Measurements from ENCODE around the gene PPARD. TPM values are rescaled to one million over a fixed set of nuclear protein-coding genes. Genes with fewer than 3 reads are reported as not detected.

The PPARD gene
- total and polyA plus RNA-seq, 2 of the 13 experiments (the other 11 are each of a cell fraction or from before 2014, with no cell fraction given) = 6.1 to 13.3 TPM

DNA sequence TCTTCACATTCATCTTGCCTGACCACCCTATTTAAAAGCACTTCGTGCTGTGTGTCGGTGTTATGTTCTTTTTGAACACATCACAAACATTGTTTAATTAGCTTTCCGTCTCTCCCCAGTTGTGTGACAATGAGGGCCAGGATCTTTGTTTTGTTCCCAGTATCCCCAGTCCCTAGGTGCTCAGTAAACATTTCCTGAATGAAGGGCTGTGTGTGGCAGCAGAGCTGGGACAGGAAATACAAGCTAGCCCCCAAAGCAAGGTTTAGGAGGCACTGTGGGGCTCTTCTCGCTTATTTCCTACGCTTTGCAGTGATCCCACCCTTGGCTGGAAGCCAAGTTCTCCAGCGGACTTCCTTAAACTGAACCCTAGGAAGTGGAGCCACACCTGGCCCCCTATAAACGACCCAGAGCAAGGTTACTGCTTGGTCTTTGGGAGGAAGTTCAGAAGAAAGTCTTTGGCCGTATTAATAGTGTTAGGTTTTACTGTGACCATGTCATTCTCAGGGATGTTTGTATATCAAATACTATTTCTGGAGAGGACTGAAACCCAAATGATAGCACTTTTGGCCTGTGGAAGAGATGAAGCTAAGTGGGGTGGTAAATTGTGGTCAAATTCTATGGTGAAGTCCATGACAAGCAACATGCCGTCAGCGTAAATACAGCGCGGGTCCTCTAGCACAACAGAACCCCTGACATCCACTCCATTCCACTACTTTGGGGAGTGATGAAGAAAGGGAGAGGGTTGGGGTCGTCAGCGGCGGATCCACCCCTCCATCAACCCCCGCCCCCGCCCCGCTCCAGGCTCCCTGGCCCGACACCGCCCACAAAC lies 109.2 kb downstream of the PPARD start (continued):
- TF ChIP-seq, protein P1, sequence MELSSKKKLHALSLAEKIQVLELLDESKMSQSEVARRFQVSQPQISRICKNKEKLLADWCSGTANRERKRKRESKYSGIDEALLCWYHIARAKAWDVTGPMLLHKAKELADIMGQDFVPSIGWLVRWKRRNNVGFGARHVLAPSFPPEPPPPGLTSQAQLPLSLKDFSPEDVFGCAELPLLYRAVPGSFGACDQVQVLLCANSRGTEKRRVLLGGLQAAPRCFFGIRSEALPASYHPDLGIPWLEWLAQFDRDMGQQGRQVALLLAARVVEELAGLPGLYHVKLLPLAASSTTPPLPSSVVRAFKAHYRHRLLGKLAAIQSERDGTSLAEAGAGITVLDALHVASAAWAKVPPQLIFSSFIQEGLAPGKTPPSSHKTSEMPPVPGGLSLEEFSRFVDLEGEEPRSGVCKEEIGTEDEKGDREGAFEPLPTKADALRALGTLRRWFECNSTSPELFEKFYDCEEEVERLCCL (CRISPR knock-in tag; IDR thresholded peaks at IDR 0.05; ENCODE audit: borderline replicate concordance) = no peak
- no peak for TF ChIP-seq SNAPC2 (CRISPR knock-in tag; IDR thresholded peaks at IDR 0.05)
- no peak for TF ChIP-seq ZNF543 (CRISPR knock-in tag; IDR thresholded peaks at IDR 0.05)

DNA sequence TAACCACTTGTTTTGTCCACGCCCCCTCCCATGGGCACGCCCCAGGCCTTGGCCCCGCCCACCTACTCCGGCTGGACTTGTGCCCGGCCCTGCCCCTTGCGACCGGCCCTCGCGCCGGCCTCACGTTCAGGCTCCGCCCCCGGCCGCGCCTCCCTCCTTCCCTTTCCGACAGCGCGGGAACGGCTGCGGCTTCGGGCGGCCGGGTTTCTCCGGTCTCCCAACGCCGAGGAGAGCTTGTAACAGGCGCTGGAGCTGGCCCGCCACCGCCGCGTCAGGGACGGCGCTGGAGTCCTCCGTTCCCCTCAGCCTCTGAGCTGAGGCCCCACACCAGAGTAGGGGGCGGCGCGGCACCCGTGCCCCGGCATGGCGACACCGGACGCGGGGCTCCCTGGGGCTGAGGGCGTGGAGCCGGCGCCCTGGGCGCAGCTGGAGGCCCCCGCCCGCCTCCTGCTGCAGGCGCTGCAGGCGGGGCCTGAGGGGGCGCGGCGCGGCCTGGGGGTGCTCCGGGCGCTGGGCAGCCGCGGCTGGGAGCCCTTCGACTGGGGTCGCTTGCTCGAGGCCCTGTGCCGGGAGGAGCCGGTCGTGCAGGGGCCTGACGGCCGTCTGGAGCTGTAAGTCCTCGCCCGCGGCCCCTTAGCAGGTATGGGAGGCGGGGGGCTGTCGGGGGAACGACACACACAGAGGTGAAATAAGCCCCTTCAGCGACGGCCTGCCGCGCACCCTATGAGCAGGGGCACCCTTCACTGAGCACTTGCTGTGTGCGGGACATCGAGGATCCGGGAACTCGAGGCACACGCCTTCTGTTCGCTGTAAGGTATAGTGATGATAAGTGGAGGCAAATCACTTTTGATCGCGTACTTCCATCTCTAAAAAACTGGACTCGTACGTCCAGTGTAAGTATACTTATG lies 110.1 kb downstream of the PPARD start, which contains the start of gene FANCE:
FANCE (plus strand) TSS at position 156 of the 908 bp plus-strand sequence; CDS start at position 364, 208 bp downstream.
- Histone ChIP-seq H3K4me1 (ENCODE audit: insufficient read depth, low read length) (peaks cover 49% of the 10 kb centered on the region), H4K20me1 (ENCODE audit: insufficient read depth, low read length) (no peaks in the 10 kb centered on the region), H3K79me2 (ENCODE audit: insufficient read depth, low read length) (no peaks in the 10 kb centered on the region), H3K27ac (ENCODE audit: extremely low read length, insufficient read depth, low read length) (peak within 1 kb of the TSS; percentile 54), H3K36me3 (replicated peaks in 1 of 2; ENCODE audit: control insufficient read depth in 1 of 2, insufficient read depth in 2 of 2, low read length in 2 of 2) (peaks cover 8 to 12% of the 10 kb centered on the region in 2 experiments; a peak in 4 of 5 replicates), H2AFZ (ENCODE audit: low read length) (peak within 1 kb of the TSS; percentile 82), H3K9ac (ENCODE audit: insufficient read depth, low read depth, low read length) (peak within 1 kb of the TSS; percentile 60), H3K4me3 (replicated peaks in 1 of 3; ENCODE audit: insufficient read depth in 1 of 3, low read depth in 2 of 3, low read length in 3 of 3) (peak within 1 kb of the TSS; percentile 56 to 79 (median 77)), H3K4me2 (ENCODE audit: low read depth, low read length) (peak within 1 kb of the TSS; percentile 95), H3K27me3 (ENCODE audit: control insufficient read depth in 1 of 2, insufficient read depth in 2 of 2, low read length in 2 of 2) (peaks cover 3 to 22% of the 10 kb centered on the region in 2 experiments; a peak in 2 of 5 replicates), H3K9me3 (ENCODE audit: low read length) (no peaks in the 10 kb centered on the region)
- FAIRE-seq = peak; percentile 51
- peak; percentile 88 for ATAC-seq
- peak; percentile 84 for DNase-seq (ENCODE audit: low spot score)
- in situ Hi-C loops (cut with HindIII; ENCODE audit: extremely low pct_ligation_motif_present, low pct_unique_long_range_greater_than_20kb) (loop anchor here (5.0 kb wide), 1 partner anchor 110 kb away; the partner anchor contains the start of gene PPARD), intact Hi-C loops (cut with micrococcal nuclease; ENCODE audit: unreplicated experiment) (loop anchor here (1.0 kb wide), 1 partner anchor 16 kb away; the partner anchor contains the start of gene RPL10A)
- WGBS (ENCODE audit: low lambda C conversion rate) = 2% methylated on average over 59 of the region's 87 CpGs
- BruUV-seq (replicated peaks) = no TSS peak
- POLR2A ChIA-PET = interaction anchor here (0.6 to 2.8 kb wide), 10 partner anchors 13 to 155 kb away, joined by 3 to 15 read pairs (median 4); partner anchors contain the start of genes DEF6, PPARD and RPL10A
- CTCF ChIA-PET (ENCODE audit: low intra/inter-chr PET ratio, low total read pairs) = interaction anchor here (5.1 kb wide), 1 partner anchor 111 kb away, joined by 87 read pairs; the partner anchor contains the start of gene PPARD
- TF ChIP-seq MED1 (CRISPR knock-in tag; IDR thresholded peaks at IDR 0.05) (peak; percentile 61), SMC3 (IDR thresholded peaks at IDR 0.05; ENCODE audit: low read length) (no peak), ZNF33B (CRISPR knock-in tag; IDR thresholded peaks at IDR 0.05) (peak; percentile 69; the same call in 1 of the 2 replicates), SALL2 (CRISPR knock-in tag; IDR thresholded peaks at IDR 0.05) (peak; percentile 91)
- TF ChIP-seq, protein P2, sequence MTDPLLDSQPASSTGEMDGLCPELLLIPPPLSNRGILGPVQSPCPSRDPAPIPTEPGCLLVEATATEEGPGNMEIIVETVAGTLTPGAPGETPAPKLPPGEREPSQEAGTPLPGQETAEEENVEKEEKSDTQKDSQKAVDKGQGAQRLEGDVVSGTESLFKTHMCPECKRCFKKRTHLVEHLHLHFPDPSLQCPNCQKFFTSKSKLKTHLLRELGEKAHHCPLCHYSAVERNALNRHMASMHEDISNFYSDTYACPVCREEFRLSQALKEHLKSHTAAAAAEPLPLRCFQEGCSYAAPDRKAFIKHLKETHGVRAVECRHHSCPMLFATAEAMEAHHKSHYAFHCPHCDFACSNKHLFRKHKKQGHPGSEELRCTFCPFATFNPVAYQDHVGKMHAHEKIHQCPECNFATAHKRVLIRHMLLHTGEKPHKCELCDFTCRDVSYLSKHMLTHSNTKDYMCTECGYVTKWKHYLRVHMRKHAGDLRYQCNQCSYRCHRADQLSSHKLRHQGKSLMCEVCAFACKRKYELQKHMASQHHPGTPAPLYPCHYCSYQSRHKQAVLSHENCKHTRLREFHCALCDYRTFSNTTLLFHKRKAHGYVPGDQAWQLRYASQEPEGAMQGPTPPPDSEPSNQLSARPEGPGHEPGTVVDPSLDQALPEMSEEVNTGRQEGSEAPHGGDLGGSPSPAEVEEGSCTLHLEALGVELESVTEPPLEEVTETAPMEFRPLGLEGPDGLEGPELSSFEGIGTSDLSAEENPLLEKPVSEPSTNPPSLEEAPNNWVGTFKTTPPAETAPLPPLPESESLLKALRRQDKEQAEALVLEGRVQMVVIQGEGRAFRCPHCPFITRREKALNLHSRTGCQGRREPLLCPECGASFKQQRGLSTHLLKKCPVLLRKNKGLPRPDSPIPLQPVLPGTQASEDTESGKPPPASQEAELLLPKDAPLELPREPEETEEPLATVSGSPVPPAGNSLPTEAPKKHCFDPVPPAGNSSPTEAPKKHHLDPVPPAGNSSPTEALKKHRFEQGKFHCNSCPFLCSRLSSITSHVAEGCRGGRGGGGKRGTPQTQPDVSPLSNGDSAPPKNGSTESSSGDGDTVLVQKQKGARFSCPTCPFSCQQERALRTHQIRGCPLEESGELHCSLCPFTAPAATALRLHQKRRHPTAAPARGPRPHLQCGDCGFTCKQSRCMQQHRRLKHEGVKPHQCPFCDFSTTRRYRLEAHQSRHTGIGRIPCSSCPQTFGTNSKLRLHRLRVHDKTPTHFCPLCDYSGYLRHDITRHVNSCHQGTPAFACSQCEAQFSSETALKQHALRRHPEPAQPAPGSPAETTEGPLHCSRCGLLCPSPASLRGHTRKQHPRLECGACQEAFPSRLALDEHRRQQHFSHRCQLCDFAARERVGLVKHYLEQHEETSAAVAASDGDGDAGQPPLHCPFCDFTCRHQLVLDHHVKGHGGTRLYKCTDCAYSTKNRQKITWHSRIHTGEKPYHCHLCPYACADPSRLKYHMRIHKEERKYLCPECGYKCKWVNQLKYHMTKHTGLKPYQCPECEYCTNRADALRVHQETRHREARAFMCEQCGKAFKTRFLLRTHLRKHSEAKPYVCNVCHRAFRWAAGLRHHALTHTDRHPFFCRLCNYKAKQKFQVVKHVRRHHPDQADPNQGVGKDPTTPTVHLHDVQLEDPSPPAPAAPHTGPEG (CRISPR knock-in tag; IDR thresholded peaks at IDR 0.05) = peak; percentile 76; the same call in 1 of the 2 replicates
- TF ChIP-seq, protein P3, sequence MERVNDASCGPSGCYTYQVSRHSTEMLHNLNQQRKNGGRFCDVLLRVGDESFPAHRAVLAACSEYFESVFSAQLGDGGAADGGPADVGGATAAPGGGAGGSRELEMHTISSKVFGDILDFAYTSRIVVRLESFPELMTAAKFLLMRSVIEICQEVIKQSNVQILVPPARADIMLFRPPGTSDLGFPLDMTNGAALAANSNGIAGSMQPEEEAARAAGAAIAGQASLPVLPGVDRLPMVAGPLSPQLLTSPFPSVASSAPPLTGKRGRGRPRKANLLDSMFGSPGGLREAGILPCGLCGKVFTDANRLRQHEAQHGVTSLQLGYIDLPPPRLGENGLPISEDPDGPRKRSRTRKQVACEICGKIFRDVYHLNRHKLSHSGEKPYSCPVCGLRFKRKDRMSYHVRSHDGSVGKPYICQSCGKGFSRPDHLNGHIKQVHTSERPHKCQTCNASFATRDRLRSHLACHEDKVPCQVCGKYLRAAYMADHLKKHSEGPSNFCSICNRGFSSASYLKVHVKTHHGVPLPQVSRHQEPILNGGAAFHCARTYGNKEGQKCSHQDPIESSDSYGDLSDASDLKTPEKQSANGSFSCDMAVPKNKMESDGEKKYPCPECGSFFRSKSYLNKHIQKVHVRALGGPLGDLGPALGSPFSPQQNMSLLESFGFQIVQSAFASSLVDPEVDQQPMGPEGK (CRISPR knock-in tag; IDR thresholded peaks at IDR 0.05) = peak; percentile 75

Measured in HepG2 (cell line).